Parathyroid adenoma (tissue), 2 donors: ENCODE data around the gene GNA15.

Source experiments
- H2AFZ ChIP-seq: fragments of 300-600 bp; sonication (generic); one replicate; pipeline ENCODE4 v1.7.0; 2017; ENCODE audit warnings: antibody characterized with exemption, mild to moderate bottlenecking
- H3K27ac ChIP-seq: fragments of 300-600 bp; sonication (generic); one replicate; pipeline ENCODE4 v1.7.0; 2017
- H3K27me3 ChIP-seq: fragments of 300-600 bp; sonication (generic); one replicate; pipeline ENCODE4 v1.7.0; 2017; ENCODE audit warnings: low read length; ENCODE audit not compliant: control insufficient read depth, insufficient read depth
- H3K36me3 ChIP-seq: fragments of 300-600 bp; sonication (generic); one replicate; pipeline ENCODE4 v1.7.0; 2017; ENCODE audit warnings: low read length; ENCODE audit not compliant: control insufficient read depth, insufficient read depth
- H3K4me1 ChIP-seq: fragments of 300-600 bp; sonication (generic); one replicate; pipeline ENCODE4 v1.7.0; 2017; ENCODE audit warnings: control low read depth
- H3K4me2 ChIP-seq: fragments of 300-600 bp; sonication (generic); one replicate; pipeline ENCODE4 v1.7.0; 2017; ENCODE audit warnings: low read length
- H3K4me3 ChIP-seq: fragments of 300-600 bp; sonication (generic); one replicate; pipeline ENCODE4 v1.7.0; 2017; ENCODE audit warnings: low read depth, low read length
- H3K79me2 ChIP-seq: fragments of 300-600 bp; sonication (generic); one replicate; pipeline ENCODE4 v1.7.0; 2017; ENCODE audit warnings: control low read depth
- H3K9ac ChIP-seq: fragments of 300-600 bp; sonication (generic); one replicate; pipeline ENCODE4 v1.7.0; 2017; ENCODE audit warnings: mild to moderate bottlenecking
- H3K9me3 ChIP-seq: fragments of 300-600 bp; sonication (generic); one replicate; pipeline ENCODE4 v1.7.0; 2017; ENCODE audit warnings: low read length; ENCODE audit not compliant: control insufficient read depth
- CTCF ChIP-seq: fragments of 300-600 bp; sonication (generic); IDR thresholded peaks from one replicate; pipeline ENCODE4 v1.7.0; 2017; ENCODE audit warnings: antibody characterized with exemption, mild to moderate bottlenecking
- donor health status: primary hyperparathyroidism.

The GNA15 gene

GRCh38 chr19:3184847-3185460 lies 49.1 kb downstream of the GNA15 start:
- Histone ChIP-seq H3K36me3 (no peaks in the 10 kb centered on the region), H3K9ac (no peak overlapping the region), H3K4me2 (peak overlapping the region; percentile 83), H3K27me3 (no peaks in the 10 kb centered on the region), H3K27ac (peak overlapping the region; percentile 91), H3K79me2 (peaks cover 40% of the 10 kb centered on the region), H2AFZ (peak overlapping the region; percentile 84), H3K4me1 (peaks cover 7% of the 10 kb centered on the region), H3K4me3 (peak overlapping the region; percentile 93), H3K9me3 (no peaks in the 10 kb centered on the region)
- no peak for TF ChIP-seq CTCF

GRCh38 chr19:3185461-3186159 lies 49.8 kb downstream of the GNA15 start, which contains the start of gene NCLN:
Gene NCLN, plus strand, starts transcription at chr19:3185930. Its CDS starts 101 bp downstream, at chr19:3186031.
- Histone ChIP-seq H3K79me2 (peaks cover 43% of the 10 kb centered on the region), H3K36me3 (no peaks in the 10 kb centered on the region), H3K27ac (peak within 1 kb of the TSS; percentile 91), H3K4me1 (peaks cover 7% of the 10 kb centered on the region), H3K4me3 (peak within 1 kb of the TSS; percentile 93), H2AFZ (peak within 1 kb of the TSS; percentile 84), H3K4me2 (peak within 1 kb of the TSS; percentile 83), H3K9me3 (no peaks in the 10 kb centered on the region), H3K27me3 (no peaks in the 10 kb centered on the region), H3K9ac (peak within 1 kb of the TSS; percentile 74)
- TF ChIP-seq CTCF = no peak

- H3K9me3 ChIP-seq = no peaks in the 10 kb centered on the region
- peaks cover 7% of the 10 kb centered on the region for H3K4me1 ChIP-seq
- H3K79me2 ChIP-seq = peaks cover 43% of the 10 kb centered on the region
- H3K4me3 ChIP-seq = peak overlapping the region; percentile 88
- H3K9ac ChIP-seq = peak overlapping the region; percentile 74
- no peak overlapping the region for H3K27ac ChIP-seq
- H3K4me2 ChIP-seq = peak overlapping the region; percentile 73
- no peaks in the 10 kb centered on the region for H3K27me3 ChIP-seq
- H3K36me3 ChIP-seq = no peaks in the 10 kb centered on the region
- no peak for TF ChIP-seq CTCF
- peak overlapping the region; percentile 75 for H2AFZ ChIP-seq
These were observed 50.4 kb downstream of the GNA15 start for GRCh38 chr19:3186160-3186688.

- peak overlapping the region; percentile 73 for H3K4me2 ChIP-seq
- H3K27ac ChIP-seq = no peak overlapping the region
- peak overlapping the region; percentile 88 for H3K4me3 ChIP-seq
- no peak overlapping the region for H3K9ac ChIP-seq
- TF ChIP-seq CTCF = no peak
- H3K4me1 ChIP-seq = peaks cover 7% of the 10 kb centered on the region
- H3K36me3 ChIP-seq = no peaks in the 10 kb centered on the region
- H2AFZ ChIP-seq = no peak overlapping the region
- no peaks in the 10 kb centered on the region for H3K27me3 ChIP-seq
- no peaks in the 10 kb centered on the region for H3K9me3 ChIP-seq
- H3K79me2 ChIP-seq = peaks cover 46% of the 10 kb centered on the region
These were observed 51.2 kb downstream of the GNA15 start for GRCh38 chr19:3186891-3187661.
